HepG2 (cell line): ENCODE data around the gene MCEE. TPM values are rescaled to one million over a fixed set of nuclear protein-coding genes. Genes with fewer than 3 reads are reported as not detected.

Source experiments
- CAMTA2 ChIP-seq: sonication (generic); formaldehyde crosslinking; IDR thresholded peaks from 2 replicates; pipeline ENCODE4 v1.4.0; 2020; ENCODE audit warnings: mild to moderate bottlenecking, missing genetic modification reagents, borderline replicate concordance
- CCDC6 ChIP-seq: sonication (generic); formaldehyde crosslinking; IDR thresholded peaks from 2 replicates; pipeline ENCODE4 v1.8.1; 2022; ENCODE audit warnings: mild to moderate bottlenecking, missing genetic modification reagents, moderate library complexity
- EEA1 ChIP-seq: sonication (generic); formaldehyde crosslinking; IDR thresholded peaks from 2 replicates; pipeline ENCODE4 v1.5.1; 2020; ENCODE audit warnings: mild to moderate bottlenecking, missing genetic modification reagents, borderline replicate concordance
- ELF4 ChIP-seq: sonication (generic); formaldehyde crosslinking; IDR thresholded peaks from 2 replicates; pipeline ENCODE4 v1.5.0; 2020; ENCODE audit warnings: missing genetic modification reagents, mild to moderate bottlenecking, moderate library complexity, borderline replicate concordance
- HIVEP1 ChIP-seq: sonication (generic); formaldehyde crosslinking; IDR thresholded peaks from 2 replicates; pipeline ENCODE4 v1.4.0; 2020; ENCODE audit warnings: mild to moderate bottlenecking, missing genetic modification reagents
- KMT2A ChIP-seq: sonication (generic); formaldehyde crosslinking; IDR thresholded peaks from 2 replicates; pipeline ENCODE4 v1.4.0; 2020; ENCODE audit warnings: missing genetic modification reagents
- MAFF ChIP-seq: IDR thresholded peaks from 2 replicates; pipeline ENCODE4 v1.6.1; 2011; ENCODE audit warnings: low read depth, low read length, improper control_type of control experiment
- NAIF1 ChIP-seq: sonication (generic); formaldehyde crosslinking; IDR thresholded peaks from 2 replicates; pipeline ENCODE4 v1.5.0; 2020; ENCODE audit warnings: mild to moderate bottlenecking, missing genetic modification reagents, borderline replicate concordance
- NFYC ChIP-seq: IDR thresholded peaks from 2 replicates; pipeline ENCODE4 v1.6.1; 2016; ENCODE audit warnings: missing genetic modification reagents, missing compliant biosample characterization
- NR2C2 ChIP-seq: sonication (generic); formaldehyde crosslinking; IDR thresholded peaks from 2 replicates; pipeline ENCODE4 v1.4.0; 2020; ENCODE audit warnings: missing genetic modification reagents, mild to moderate bottlenecking, moderate library complexity, borderline replicate concordance
- SKIL ChIP-seq: sonication (generic); formaldehyde crosslinking; IDR thresholded peaks from 2 replicates; pipeline ENCODE4 v1.8.0; 2022; ENCODE audit warnings: missing genetic modification reagents, mild to moderate bottlenecking, moderate library complexity, borderline replicate concordance
- SNAI1 ChIP-seq: sonication (generic); formaldehyde crosslinking; IDR thresholded peaks from 2 replicates; pipeline ENCODE4 v1.5.0; 2020; ENCODE audit warnings: mild to moderate bottlenecking, missing genetic modification reagents, borderline replicate concordance
- SP1 ChIP-seq, 2 experiments: fragments of 450-650 bp in 1 of 2; sonication (generic) in 1 of 2; formaldehyde crosslinking in 1 of 2; IDR thresholded peaks; 2 replicates each; pipeline versions ENCODE4 v1.4.0 to v1.6.1; 2016 to 2020; ENCODE audit warnings: missing genetic modification reagents in 1 of 2
- TP53 ChIP-seq: sonication (generic); formaldehyde crosslinking; conservative IDR thresholded peaks from 2 replicates; pipeline ENCODE4 v1.4.0; 2020; ENCODE audit warnings: missing genetic modification reagents
- ZBTB21 ChIP-seq: sonication (generic); formaldehyde crosslinking; IDR thresholded peaks from 2 replicates; pipeline ENCODE4 v1.4.0; 2020; ENCODE audit warnings: missing genetic modification reagents
- ZBTB37 ChIP-seq: sonication (generic); formaldehyde crosslinking; IDR thresholded peaks from 2 replicates; pipeline ENCODE4 v1.4.0; 2020; ENCODE audit warnings: mild to moderate bottlenecking, missing genetic modification reagents
- ZBTB39 ChIP-seq: sonication (generic); formaldehyde crosslinking; IDR thresholded peaks from 2 replicates; pipeline ENCODE4 v1.5.0; 2020; ENCODE audit warnings: missing genetic modification reagents
- ZBTB7A ChIP-seq: sonication (generic); formaldehyde crosslinking; IDR thresholded peaks from 2 replicates; pipeline ENCODE4 v1.8.0; 2022; ENCODE audit warnings: mild to moderate bottlenecking, missing genetic modification reagents
- ZFAT ChIP-seq: sonication (generic); formaldehyde crosslinking; conservative IDR thresholded peaks from 2 replicates; pipeline ENCODE4 v1.8.1; 2023; ENCODE audit warnings: missing genetic modification reagents, inconsistent platforms
- ZNF513 ChIP-seq: sonication (generic); formaldehyde crosslinking; conservative IDR thresholded peaks from 2 replicates; pipeline ENCODE4 v1.5.0; 2020; ENCODE audit warnings: missing genetic modification reagents
- ZNF724P ChIP-seq: sonication (generic); formaldehyde crosslinking; IDR thresholded peaks from 2 replicates; pipeline ENCODE4 v1.8.0; 2022; ENCODE audit warnings: missing genetic modification reagents, borderline replicate concordance
- polyA plus RNA-seq, 8 experiments: library from polyadenylated mRNA; depleted of rRNA in 3 of 8; stranded (reverse) in 7 of 8; unstranded in 1 of 8; fragments of >200 nt; fragmentation: Illumina TruSeq in 4 of 8; extraction: Trizol in 4 of 8; gene quantifications; 2 replicates each; pipeline versions ENCODE4 v1.2.1 to v1.2.3, GENCODE V29; 2011 to 2016; ENCODE audit warnings: low read depth in 4 of 8, missing spikeins in 1 of 8, mixed read lengths in 1 of 8; ENCODE audit not compliant: insufficient read depth in 1 of 8
- total RNA-seq, 5 experiments: library from RNA; depleted of rRNA; stranded (reverse); fragments of >200 nt; fragmentation: Illumina TruSeq; extraction: Trizol; gene quantifications; 2 replicates each; pipeline ENCODE4 v1.2.3, GENCODE V29; 2016; ENCODE audit warnings: low read depth in 1 of 5

Gene MCEE
- total and polyA plus RNA-seq, 2 of the 13 experiments (the other 11 are each of a cell fraction or from before 2014, with no cell fraction given): 32.0 to 66.9 TPM

GRCh38 chr2:71130152-71130904, at the start of gene MCEE, which contains the start of gene MPHOSPH10 (continued):
- TF ChIP-seq TP53 (CRISPR knock-in tag) (peak; percentile 84; the same call in 1 of the 2 replicates), CCDC6 (CRISPR knock-in tag) (peak; percentile 95), ZBTB21 (0 out of 2 replicates have a peak, but pooled peaks have one; percentile 30), MAFF (no peak), ZNF724P (CRISPR knock-in tag) (peak; percentile 98), KMT2A (CRISPR knock-in tag) (peak; percentile 94), CAMTA2 (CRISPR knock-in tag) (peak; percentile 16; the same call in 1 of the 2 replicates), ELF4 (CRISPR knock-in tag) (peak; percentile 90), ZBTB39 (CRISPR knock-in tag) (peak; percentile 92; the same call in 1 of the 2 replicates), SKIL (CRISPR knock-in tag) (no peak; the same call in 1 of the 2 replicates), NFYC (CRISPR knock-in tag) (peak; percentile 58; the same call in 1 of the 2 replicates), ZBTB37 (CRISPR knock-in tag) (peak; percentile 57; the same call in 1 of the 2 replicates), ZNF513 (CRISPR knock-in tag) (0 out of 2 replicates have a peak, but pooled peaks have one; percentile 49), ZFAT (CRISPR knock-in tag) (peak; percentile 92), EEA1 (CRISPR knock-in tag) (0 out of 2 replicates have a peak, but pooled peaks have one; percentile 29), SP1 (IDR thresholded peaks at IDR 0.05) (no peak), SP1 (CRISPR knock-in tag; IDR thresholded peaks at IDR 0.05) (peak; percentile 78), HIVEP1 (CRISPR knock-in tag) (peak; percentile 92), SNAI1 (peak; percentile 90; the same call in 1 of the 2 replicates), ZBTB7A (CRISPR knock-in tag) (peak; percentile 68; the same call in 1 of the 2 replicates), NR2C2 (CRISPR knock-in tag) (peak; percentile 96), NAIF1 (CRISPR knock-in tag) (peak; percentile 93)
